GM18526 (cell line): Measurements from ENCODE around the gene OLFM1.

Source experiments
- POLR2A ChIP-seq: IDR thresholded peaks from 3 replicates; pipeline ENCODE4 v1.6.1; 2011; ENCODE audit not compliant: insufficient read length; ENCODE audit errors: extremely low read depth

Gene OLFM1

DNA sequence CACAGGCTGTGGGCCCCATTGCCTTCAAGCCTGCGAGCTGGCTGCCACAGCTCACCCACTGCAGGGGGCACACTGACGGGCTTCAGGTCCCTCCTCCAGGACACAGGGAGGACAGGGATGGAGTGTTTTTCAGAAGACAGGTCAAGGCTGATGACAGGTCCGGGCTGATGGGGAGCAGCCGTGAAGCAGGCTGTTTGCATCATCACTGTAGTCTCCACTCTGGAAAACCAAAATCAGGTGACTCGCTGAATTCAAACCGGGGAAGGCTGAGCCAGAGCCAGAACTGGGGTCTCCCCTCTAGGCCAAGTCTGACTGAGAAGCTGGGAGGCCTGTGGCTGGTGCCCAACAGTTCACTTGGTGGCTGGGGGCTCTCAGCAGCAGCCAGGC, 48.5 kb downstream of the OLFM1 start:
- no peak for TF ChIP-seq POLR2A

DNA sequence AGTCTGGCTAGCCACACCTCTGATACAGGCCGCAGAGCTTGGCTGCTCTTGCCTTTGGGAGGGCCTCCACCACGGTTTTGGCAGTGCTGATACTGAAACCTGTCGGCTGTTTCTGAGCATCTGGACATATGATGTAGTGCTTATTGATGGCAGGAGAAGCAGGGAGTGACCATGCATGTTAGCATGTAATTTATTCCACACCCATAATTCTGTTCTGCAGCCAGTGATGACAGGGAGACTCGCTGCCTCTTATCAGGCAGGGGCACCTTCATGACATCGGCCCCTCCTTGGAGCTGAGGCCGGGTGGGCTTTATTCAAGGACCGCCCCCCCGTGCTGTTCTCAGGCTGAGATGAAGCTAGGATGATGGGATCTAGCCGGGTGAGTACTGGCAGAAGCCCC, 49.0 kb downstream of the OLFM1 start:
- no peak for TF ChIP-seq POLR2A

DNA sequence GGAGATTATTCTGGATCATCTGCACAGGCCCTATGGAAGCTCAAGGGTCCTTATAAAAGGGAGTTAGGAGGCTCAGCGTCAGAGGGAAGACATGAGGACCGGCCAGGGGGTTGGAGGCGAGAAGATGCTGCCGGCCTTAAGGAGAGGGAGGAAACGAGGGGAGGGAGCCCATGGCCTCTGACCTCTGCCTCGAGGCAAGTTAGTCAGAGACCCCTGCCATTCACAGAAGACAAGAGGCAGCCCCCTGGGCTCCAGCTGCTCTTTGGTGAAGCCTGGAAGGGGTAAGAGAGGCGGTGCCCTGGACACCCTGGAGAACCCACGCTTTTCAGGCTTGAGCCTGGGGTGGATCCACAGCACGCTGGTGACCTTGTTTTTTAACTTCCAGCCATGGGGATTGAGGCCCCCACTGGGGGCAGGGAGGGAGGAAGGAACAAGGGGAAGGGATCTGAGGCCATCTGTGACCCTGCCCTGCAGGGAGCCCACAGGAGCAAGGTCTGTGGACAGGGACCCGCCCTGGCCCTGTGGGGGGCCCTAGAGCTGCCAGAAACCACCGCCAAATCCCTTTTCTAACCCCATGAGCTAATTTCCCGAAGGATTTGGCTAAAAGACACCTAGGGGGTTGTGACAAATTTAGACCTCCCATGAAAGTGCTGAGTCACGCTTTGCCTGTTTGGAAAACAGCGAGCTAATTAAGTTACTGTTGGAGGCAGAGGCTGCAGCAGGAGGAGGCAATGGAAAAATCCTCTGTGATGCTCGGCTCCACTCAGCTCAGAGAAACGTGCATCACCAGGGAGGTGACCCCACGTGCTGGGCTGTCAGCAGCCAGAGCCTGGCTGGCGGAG, 49.7 kb downstream of the OLFM1 start:
- no peak for TF ChIP-seq POLR2A

DNA sequence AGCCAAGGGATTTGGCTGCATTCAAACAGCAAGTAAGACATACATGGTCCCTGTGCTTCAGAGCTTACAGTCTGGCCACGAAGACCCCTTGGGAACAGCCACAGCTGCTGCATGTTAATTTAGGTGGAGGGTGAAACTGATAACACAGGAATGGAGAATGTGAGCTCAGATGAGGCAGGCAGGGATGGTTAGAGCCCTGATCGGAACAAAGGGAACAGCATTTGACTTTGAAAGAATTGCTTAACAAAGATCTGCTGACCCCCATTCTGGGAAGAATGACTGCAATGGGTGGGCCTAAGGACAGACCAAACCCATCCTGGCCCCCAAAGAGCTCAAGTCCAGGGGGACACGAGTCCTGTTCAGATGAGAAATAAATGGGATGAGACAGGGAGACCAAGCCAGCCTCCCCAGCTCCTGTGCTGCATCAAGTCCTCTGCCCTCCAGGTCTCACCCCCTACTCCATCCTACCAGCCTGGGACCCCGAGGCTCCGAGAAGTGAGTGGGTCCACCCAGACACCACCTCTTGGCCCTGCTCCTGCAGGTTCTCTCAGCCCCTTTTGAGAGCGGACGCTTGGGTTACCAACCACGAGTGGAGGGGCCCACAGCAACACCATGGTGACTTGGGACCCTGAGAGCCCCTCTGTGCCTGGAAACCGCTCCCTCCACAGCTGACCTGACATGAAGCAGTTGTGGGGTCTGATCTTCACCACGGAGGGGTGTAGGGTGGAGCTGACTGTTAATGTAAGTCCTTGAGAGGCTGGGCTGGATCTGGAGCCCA, 50.8 kb downstream of the OLFM1 start:
- no peak for TF ChIP-seq POLR2A

DNA sequence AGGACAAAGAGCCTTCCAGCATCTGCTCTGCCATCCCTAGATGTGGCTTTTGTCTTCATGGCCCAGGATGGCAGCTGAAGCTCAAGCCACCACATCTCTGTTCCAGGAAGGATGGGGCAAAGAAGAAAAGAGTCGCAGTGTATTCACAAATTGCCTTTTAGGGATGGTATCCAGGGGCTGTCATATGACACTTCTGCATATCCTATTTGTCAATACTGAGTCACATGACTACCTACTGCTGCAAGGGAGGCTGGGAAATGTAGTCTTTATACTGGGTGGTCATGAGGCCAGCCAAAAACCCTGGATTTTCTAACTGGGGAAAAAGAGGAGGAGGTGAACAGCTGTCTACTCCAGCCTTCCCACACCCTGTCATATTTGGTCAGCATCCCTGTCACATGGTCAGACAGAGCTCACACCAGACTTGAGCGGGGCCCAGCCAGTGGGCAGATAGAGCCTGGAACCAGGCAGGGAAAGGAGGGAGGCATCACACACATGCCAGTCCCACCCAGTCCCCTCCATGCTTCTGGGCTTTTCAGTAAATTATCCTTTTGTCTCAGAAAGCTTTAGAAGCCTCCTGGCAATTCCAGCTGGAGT, 52.0 kb downstream of the OLFM1 start:
- TF ChIP-seq POLR2A = no peak

DNA sequence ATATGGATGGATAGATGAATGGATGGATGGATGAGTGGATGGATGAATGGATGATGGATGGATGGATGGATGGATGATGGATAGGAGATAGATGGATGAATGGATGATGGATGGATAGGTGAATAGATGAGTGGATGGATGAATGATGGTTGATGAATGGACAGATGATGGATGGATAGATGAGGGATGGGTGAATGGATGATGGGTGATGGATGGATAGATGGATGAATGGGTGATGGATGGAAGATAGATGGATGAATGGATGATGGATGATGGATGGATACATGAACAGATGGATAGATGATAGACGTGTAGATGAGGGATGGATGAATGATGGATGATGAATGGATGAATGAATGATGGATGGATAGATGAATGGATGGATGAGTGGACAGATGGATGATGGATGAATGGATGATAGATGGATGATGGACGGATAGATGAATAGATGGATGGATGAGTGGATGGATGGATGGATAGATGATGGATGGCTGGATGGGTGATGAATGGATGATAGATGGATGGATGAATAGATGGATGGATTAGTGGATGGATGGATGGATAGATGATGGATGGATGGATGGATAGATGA, 53.8 kb downstream of the OLFM1 start:
- no peak for TF ChIP-seq POLR2A

DNA sequence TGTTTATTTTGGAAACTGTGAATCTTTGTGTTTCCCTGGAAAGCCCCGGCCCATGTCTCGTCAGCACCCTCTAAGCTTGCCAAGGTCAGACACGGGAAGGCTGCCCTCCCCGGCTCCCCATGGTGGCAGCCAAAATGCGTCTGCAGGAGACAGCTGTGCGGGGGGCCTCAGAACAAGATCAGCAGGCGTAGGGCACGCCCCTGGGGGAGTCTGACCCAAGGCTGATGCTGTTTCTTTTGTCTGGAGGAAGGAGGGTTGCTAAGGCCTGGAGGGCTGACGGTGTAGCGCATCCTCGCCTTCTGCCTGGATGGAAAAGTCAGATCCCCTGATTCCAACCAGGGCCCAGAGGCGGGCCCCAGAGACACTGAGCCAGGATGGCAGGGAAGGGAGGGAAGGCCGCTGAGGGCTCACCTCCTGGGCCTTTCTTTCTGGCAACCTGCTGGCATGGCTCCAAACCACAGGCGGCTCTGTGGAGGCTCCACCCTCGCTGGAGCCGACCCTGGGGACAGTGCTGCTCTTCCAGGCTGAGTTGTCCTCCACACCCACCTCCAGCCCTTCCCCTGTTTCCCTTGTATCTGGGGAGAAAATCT, 57.2 kb downstream of the OLFM1 start:
- no peak for TF ChIP-seq POLR2A

DNA sequence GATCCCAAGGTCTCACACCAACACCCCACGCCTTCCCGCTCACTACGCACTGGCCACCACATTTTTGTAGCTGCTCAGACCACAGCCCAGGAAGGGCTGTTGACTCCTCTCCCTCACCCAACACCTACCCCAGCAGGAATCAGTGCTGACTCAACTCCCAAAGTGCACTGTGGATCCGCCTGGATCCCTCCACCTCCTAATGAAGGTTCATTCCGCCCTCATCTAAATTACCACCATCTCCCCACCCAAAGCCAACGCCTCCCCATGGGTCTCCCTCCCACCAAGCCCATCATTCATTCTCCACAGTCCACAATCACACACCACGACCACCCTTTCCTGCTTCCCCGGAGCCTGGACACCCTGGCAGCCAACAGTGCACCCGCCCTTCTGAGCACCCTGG, 57.8 kb downstream of the OLFM1 start:
- no peak for TF ChIP-seq POLR2A

DNA sequence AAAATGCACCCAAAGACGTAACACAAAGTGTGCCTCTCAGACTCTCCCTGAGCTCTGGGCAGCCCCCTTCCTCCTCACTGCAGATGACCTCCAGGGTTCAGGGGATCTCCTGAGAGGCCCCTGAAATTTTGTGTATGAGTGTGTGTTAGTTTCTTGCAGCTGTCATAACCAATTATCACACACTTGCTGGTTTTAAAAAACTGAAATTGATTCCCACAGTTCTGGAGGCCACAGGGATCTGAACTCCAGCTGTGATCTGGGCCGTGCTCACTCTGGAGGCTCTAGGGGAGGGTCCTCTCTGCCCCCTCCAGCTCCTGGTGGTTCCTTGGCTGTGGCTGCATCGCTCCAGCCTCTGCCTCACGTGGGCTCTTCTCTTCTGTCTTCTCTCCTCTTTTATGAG, 58.8 kb downstream of the OLFM1 start:
- no peak for TF ChIP-seq POLR2A

DNA sequence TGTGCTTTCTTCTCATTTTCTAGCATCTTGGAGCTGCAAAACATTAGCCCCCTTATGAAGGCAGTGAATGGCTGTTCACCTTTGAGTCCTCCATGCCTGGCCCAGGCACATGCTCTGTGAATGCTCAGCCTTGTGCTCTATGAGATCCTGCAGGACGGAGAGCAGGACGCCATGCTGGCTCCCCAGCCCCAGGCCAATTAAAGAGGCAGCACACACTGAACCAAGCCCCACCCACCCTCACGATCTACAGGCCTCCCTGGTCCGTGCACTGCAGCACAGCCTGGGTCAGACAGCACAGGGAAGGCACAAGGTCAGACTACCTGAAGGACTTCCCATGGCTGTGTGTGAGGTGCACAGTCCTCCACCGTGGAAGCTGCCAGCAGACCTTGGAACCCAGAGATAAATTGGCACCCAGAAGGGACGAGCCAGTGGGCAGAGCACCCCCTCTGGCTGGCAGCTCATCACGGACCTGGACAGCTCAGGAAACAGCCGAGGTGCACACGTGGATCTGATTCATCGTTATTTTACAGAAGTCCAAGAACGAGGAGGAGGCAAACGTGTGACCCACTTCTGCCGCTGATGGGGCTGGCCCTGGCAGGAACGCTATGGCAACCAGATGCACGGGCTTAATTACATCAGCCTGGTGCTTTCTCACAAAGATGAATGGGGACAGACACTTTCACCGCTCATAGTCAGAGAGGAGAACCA, 59.5 kb downstream of the OLFM1 start:
- no peak for TF ChIP-seq POLR2A

DNA sequence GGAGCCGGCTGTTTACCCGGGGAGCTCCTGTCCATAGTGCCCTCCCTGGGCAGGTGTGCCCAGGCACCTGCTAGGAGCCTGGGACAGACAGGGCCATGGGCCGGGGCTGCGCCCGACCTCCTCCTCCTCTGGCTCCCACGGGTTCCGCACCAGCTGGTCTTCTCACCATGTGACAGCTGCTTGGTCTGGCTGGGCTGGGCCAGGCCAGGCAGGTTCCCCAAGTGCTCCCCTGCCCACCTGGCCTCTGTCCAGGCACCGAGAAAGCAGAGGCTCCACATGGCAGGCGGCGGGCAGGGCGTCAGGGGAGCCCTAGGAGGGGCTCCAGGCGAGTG, 60.0 kb downstream of the OLFM1 start:
- TF ChIP-seq POLR2A = no peak

DNA sequence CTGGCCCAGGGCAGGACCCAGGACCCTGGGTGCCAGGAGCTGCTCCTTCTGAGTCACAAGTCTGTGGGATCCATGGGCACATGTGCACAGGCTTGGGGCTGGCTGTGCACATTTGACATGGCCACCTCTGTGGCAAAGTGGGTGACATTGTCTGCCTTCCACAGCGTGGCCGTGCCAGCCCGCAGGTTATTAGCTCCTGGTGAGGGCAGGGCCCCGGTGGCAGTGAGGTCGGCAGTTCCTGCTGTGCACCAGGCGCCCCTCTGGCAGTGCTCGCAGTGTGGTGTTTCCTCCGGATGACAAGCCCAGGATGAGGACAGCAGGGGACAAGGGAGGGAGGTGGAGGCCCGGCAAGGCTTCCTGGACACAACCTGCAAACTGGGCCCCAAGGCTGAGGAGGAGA, 60.5 kb downstream of the OLFM1 start:
- no peak for TF ChIP-seq POLR2A

DNA sequence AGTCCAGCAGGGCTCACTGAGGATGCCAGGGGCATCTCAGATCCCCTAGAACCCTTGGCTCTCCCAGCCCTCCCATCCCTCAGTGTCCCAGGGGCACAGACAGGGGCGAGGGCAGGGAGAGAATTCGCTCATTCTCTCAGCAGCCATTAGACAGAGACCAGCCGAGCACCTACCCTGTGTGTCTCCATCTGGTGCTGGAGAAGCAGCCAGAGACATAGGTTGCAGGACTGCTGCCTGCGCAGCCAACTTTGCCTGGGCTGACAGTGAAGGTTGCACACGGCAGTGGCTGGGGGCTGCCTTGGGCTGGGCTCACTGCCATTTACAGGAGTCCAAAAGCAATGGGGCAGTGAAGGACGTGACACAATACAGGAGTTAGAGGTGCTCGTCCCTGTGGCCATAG, 60.9 kb downstream of the OLFM1 start:
- no peak for TF ChIP-seq POLR2A

DNA sequence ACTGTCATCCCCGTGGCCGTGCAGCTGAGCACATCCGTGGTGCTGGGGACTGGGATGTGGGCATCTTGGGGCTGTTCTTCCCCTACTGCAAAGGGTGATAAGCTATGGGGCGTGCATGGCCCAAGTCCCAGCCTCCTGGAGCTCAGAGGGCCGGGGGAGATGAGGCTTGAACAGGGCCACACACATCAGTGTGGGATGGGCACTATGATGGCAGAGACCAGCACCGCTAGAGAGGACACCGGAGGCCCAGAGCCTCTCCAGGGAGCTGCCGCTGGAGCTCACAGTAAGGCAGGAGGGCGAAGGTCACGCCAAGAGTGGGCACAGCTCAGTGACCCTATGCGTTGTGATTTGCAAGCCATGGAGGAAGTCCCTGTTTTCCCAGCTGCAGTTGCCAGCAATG, 63.5 kb downstream of the OLFM1 start:
- no peak for TF ChIP-seq POLR2A

DNA sequence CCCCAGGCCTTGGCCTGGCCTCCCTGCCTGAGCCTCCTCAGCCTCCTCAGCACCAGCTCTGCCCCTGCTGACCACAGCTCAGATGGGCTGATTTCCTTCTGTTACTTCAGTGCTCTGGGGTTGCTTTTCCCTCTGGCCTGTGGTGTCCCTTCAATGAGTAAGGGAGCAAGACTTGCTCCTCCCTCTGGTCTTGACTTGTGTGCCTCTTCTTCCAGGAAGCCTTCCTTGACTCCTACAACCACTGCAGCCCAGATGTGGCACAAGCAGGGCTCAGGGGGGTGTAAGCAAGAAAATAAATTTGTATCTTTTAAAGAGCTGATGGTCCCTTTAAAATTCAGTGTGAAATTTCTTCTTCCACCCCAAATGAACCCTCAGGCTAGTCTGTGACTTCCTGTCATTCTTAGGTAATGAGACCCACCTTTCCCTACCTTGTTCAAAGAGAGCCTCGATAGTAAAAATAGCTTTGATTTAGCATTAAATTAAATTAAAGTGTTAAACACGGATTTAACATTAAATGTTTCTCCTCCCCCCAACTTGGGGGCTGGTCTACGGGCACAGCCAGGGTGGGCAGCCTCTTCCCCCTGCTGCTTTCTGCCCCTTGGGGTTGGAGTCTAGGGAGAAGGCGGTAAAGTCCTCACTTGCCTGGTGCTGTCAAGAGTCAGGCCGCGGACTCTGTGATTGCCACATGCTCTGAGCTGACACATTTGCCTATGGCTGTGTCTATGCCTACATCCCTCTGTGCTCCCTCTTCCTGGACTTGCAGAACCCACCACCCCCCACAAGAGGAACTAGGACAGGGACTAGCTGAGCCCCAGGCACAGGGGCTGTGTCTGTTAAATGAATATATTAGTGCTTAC, 64.5 kb downstream of the OLFM1 start:
- no peak for TF ChIP-seq POLR2A
